IMR-90 (cell line): Measurements from ENCODE around the gene POLR1H. TPM values are rescaled to one million over a fixed set of nuclear protein-coding genes. Genes with fewer than 3 reads are reported as not detected.

Experiments used
- ATAC-seq: fragments of 200-7000 bp; cut with Tn5 transposase; 2 replicates; pipeline ENCODE4 v1.9.1; 2020; ENCODE audit warnings: low read depth, mild to moderate bottlenecking, moderate library complexity
- BruUV-seq: library from RNA; stranded (reverse); fragments of 400-500 nt; replicated peaks from 2 replicates; lab custom pipeline; 2021; lab: Mats Ljungman, UMichigan
- CTCF ChIA-PET: fragments of 300-600 bp; formaldehyde crosslinking; extraction: SDS; loops from one replicate; lab custom pipeline; 2021; ENCODE audit warnings: antibody characterized with exemption; lab: Yijun Ruan, JAX
- POLR2A ChIA-PET: fragments of 300-600 bp; sonication (Branson Sonifier 250); formaldehyde crosslinking; loops from one replicate; lab custom pipeline; 2022; ENCODE audit warnings: antibody characterized with exemption; ENCODE audit not compliant: unreplicated experiment; lab: Charles Lee
- DNase-seq: peaks from one replicate; pipeline ENCODE4 v3.0.0; 2013
- H2AFZ ChIP-seq: replicated peaks from 2 replicates; pipeline ENCODE3; 2013; ENCODE audit warnings: low read length, mild to moderate bottlenecking; ENCODE audit not compliant: poor library complexity
- H2AK5ac ChIP-seq: 2 replicates; pipeline ENCODE4 v1.6.1; 2013; ENCODE audit warnings: low read depth, low read length, inconsistent platforms
- H2AK9ac ChIP-seq: replicated peaks from 2 replicates; pipeline ENCODE3; 2013; ENCODE audit warnings: mild to moderate bottlenecking, low read depth, low read length, moderate library complexity; ENCODE audit not compliant: poor library complexity
- H2BK120ac ChIP-seq: 2 replicates; pipeline ENCODE4 v1.6.1; 2013; ENCODE audit warnings: low read depth, low read length, inconsistent platforms
- H2BK15ac ChIP-seq: 3 replicates; pipeline ENCODE4 v1.6.1; 2013; ENCODE audit warnings: low read depth, low read length, inconsistent platforms
- H2BK20ac ChIP-seq: 2 replicates; pipeline ENCODE4 v1.6.1; 2013; ENCODE audit warnings: low read depth, mild to moderate bottlenecking, inconsistent platforms, low read length, moderate library complexity
- H2BK5ac ChIP-seq: 2 replicates; pipeline ENCODE4 v1.6.1; 2013; ENCODE audit warnings: mild to moderate bottlenecking, low read depth, low read length, inconsistent platforms; ENCODE audit not compliant: poor library complexity, severe bottlenecking
- H3K14ac ChIP-seq: replicated peaks from 2 replicates; pipeline ENCODE4 v1.6.1; 2013; ENCODE audit warnings: low read depth, low read length, inconsistent platforms
- H3K18ac ChIP-seq: 2 replicates; pipeline ENCODE4 v1.6.1; 2013; ENCODE audit warnings: low read depth, low read length, control low read depth
- H3K23ac ChIP-seq: 2 replicates; pipeline ENCODE4 v1.6.1; 2013; ENCODE audit warnings: low read depth, low read length, inconsistent platforms
- H3K27ac ChIP-seq: 2 replicates; pipeline ENCODE4 v1.5.1; 2013; ENCODE audit warnings: mild to moderate bottlenecking, control low read depth, low read length; ENCODE audit not compliant: insufficient read depth
- H3K27me3 ChIP-seq: 2 replicates; pipeline ENCODE4 v1.6.1; 2013; ENCODE audit warnings: low read length; ENCODE audit not compliant: control insufficient read depth, insufficient read depth
- H3K36me3 ChIP-seq: 2 replicates; pipeline ENCODE4 v1.6.1; 2013; ENCODE audit warnings: low read length, mixed read lengths; ENCODE audit not compliant: control insufficient read depth, insufficient read depth
- H3K4ac ChIP-seq: 2 replicates; pipeline ENCODE4 v1.6.1; 2013; ENCODE audit warnings: low read depth, low read length, inconsistent platforms
- H3K4me1 ChIP-seq: 2 replicates; pipeline ENCODE4 v1.6.1; 2013; ENCODE audit warnings: low read length, mixed read lengths; ENCODE audit not compliant: control insufficient read depth, insufficient read depth
- H3K4me2 ChIP-seq: 2 replicates; pipeline ENCODE4 v1.6.1; 2013; ENCODE audit warnings: low read depth, mild to moderate bottlenecking, control low read depth, low read length, moderate library complexity
- H3K4me3 ChIP-seq: 2 replicates; pipeline ENCODE4 v1.5.1; 2013; ENCODE audit warnings: low read depth, mild to moderate bottlenecking, control low read depth, low read length, moderate library complexity; ENCODE audit not compliant: insufficient read depth
- H3K56ac ChIP-seq: 2 replicates; pipeline ENCODE4 v1.6.1; 2013; ENCODE audit warnings: low read length, inconsistent platforms; ENCODE audit not compliant: insufficient read depth; ENCODE audit errors: extremely low read depth
- H3K79me1 ChIP-seq, 2 experiments: 2 replicates each; pipeline ENCODE4 v1.6.1; 2013; ENCODE audit warnings: low read length in 2 of 2, inconsistent platforms in 1 of 2, low read depth in 1 of 2
- H3K9ac ChIP-seq: 2 replicates; pipeline ENCODE4 v1.6.1; 2013; ENCODE audit warnings: low read depth, low read length, control low read depth
- H3K9me1 ChIP-seq: 2 replicates; pipeline ENCODE4 v1.6.1; 2013; ENCODE audit warnings: low read length, inconsistent platforms; ENCODE audit not compliant: insufficient read depth
- H3K9me3 ChIP-seq: 2 replicates; pipeline ENCODE4 v1.6.1; 2013; ENCODE audit warnings: low read length; ENCODE audit not compliant: control insufficient read depth, insufficient read depth
- H4K20me1 ChIP-seq: 2 replicates; pipeline ENCODE4 v1.6.1; 2013; ENCODE audit warnings: low read length, inconsistent platforms; ENCODE audit not compliant: insufficient read depth
- H4K5ac ChIP-seq: 2 replicates; pipeline ENCODE4 v1.6.1; 2013; ENCODE audit warnings: mild to moderate bottlenecking, low read depth, low read length, control low read depth
- H4K8ac ChIP-seq, 2 experiments: 2 replicates each; pipeline ENCODE4 v1.6.1; 2013; ENCODE audit warnings: low read depth in 2 of 2, low read length in 2 of 2, control low read depth in 1 of 2, inconsistent platforms in 1 of 2
- H4K91ac ChIP-seq: 2 replicates; pipeline ENCODE4 v1.6.1; 2013; ENCODE audit warnings: low read depth, low read length, inconsistent platforms; ENCODE audit not compliant: insufficient read depth
- MAFK ChIP-seq: IDR thresholded peaks from 2 replicates; pipeline ENCODE4 v1.6.1; 2012; ENCODE audit warnings: low read depth, low read length, improper control_type of control experiment
- WGBS, 2 experiments: methylation state at CpG; one replicate each; pipeline versions ENCODE4 v1.1.5 to v1.1.7; 2013; ENCODE audit warnings: missing lambda C conversion rate in 2 of 2; ENCODE audit not compliant: insufficient read length in 1 of 2; ENCODE audit errors: extremely low coverage in 2 of 2; 5-methylcytosine and 5-hydroxymethylcytosine counted together
- dilution Hi-C: fragments of 300-500 bp; cut with HindIII; formaldehyde crosslinking; loops from one replicate; pipeline ENCODE4 v1.14.3; 2018; ENCODE audit warnings: low sequenced_read_pairs; ENCODE audit not compliant: unreplicated experiment
- in situ Hi-C: fragments of 300-500 bp; cut with MboI; formaldehyde crosslinking; loops from 3 replicates; pipeline ENCODE4 v1.14.3; 2019; ENCODE audit warnings: low sequenced_read_pairs, inconsistent platforms, mixed read lengths
- intact Hi-C: fragments of 100-400 bp; cut with micrococcal nuclease; formaldehyde crosslinking; loops from 2 replicates; pipeline ENCODE4 v1.10.0; 2022
- polyA plus RNA-seq, 3 experiments: library from polyadenylated mRNA; depleted of rRNA; stranded (reverse); fragments of >200 nt; gene quantifications; 2 replicates each; pipeline ENCODE4 v1.2.3, GENCODE V29; 2012; ENCODE audit warnings: low replicate concordance in 1 of 3
- total RNA-seq: library from RNA; depleted of rRNA; stranded (reverse); fragments of >200 nt; gene quantifications from 2 replicates; pipeline ENCODE4 v1.2.3, GENCODE V29; 2012

The POLR1H gene
- total and polyA plus RNA-seq, 2 of the 4 experiments (the other 2 are of a cell fraction), result 24.6 to 34.6 TPM

DNA sequence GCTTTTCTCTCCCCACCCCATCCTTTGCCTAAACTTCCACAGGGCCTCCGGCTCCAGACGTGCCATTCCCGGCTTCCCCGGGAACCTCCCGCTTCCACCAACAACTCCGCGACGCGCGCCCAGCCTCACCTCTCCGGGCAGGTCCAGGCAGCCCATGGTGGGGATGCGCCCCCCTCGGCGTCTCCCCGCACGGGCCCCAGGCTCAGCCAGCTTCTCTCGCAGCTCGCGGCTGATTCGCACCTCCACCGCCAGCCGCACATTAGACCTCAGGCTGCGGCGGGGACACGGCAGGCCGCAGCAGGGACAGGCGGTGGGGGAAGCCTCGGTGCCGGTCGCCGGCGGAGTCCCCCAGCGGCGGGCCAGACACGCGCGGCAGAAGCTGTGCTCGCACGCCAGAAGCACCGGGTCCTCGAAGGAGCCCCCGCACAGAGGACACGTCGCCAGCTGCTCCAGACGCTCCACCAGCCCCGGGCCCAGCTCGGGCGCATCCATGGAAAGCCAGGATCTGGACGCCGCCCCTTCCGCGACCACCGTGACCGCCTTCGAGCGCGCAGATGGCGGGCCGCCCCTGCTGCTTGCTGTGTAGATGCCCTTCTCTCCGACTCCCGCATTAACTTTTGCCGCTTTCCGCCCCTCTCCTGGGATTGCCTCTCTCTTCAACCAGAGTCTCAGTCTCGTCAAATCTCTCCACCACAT lies 14.2 kb downstream of the POLR1H start, which contains the start of gene RNF39:
TSS of gene RNF39 (minus strand) at position 676 of the 696 bp plus-strand sequence. CDS start at position 492, 184 bp downstream.
- DNase-seq, result no peak
- no peak within 1 kb of the TSS for H3K9ac ChIP-seq
- no peak within 1 kb of the TSS for H4K91ac ChIP-seq
- H3K27me3 ChIP-seq, result peaks cover 81% of the 10 kb centered on the region
- in situ Hi-C loops, result no loop called here
- H4K8ac ChIP-seq, result no peak within 1 kb of the TSS
- peaks cover 3% of the 10 kb centered on the region; the same call in 1 of the 2 replicates for H3K9me1 ChIP-seq
- no peak within 1 kb of the TSS for H3K56ac ChIP-seq
- H2AFZ ChIP-seq, result peak within 1 kb of the TSS; percentile 76
- no peak; the same call in none of the 2 replicates for ATAC-seq
- ChIA-PET POLR2A (no interaction called here), CTCF (no interaction called here)
- H3K4me1 ChIP-seq, result peaks cover 5% of the 10 kb centered on the region; the same call in 1 of the 2 replicates
- no peak within 1 kb of the TSS for H2BK120ac ChIP-seq
- H3K18ac ChIP-seq, result no peak within 1 kb of the TSS
- H4K5ac ChIP-seq, result no peak within 1 kb of the TSS
- peak within 1 kb of the TSS; percentile 65; the same call in 1 of the 2 replicates for H3K4me2 ChIP-seq
- intact Hi-C loops, result no loop called here
- no peak within 1 kb of the TSS for H3K27ac ChIP-seq
- no peak within 1 kb of the TSS for H2BK5ac ChIP-seq
- H3K36me3 ChIP-seq, result no peaks in the 10 kb centered on the region
- H3K79me1 ChIP-seq, result no peaks in the 10 kb centered on the region
- TF ChIP-seq MAFK, result no peak
- BruUV-seq, result no TSS peak
- H2BK20ac ChIP-seq, result no peak within 1 kb of the TSS
- H3K4ac ChIP-seq, result no peak within 1 kb of the TSS
- no peak within 1 kb of the TSS for H2AK9ac ChIP-seq
- no peak within 1 kb of the TSS for H2AK5ac ChIP-seq
- no peaks in the 10 kb centered on the region for H3K9me3 ChIP-seq
- H2BK15ac ChIP-seq, result no peak within 1 kb of the TSS
- no peaks in the 10 kb centered on the region for H4K20me1 ChIP-seq
- 2% methylated on average over 26 of the region's 64 CpGs; no CpG with 5 or more reads in 1 of the 2 experiments for WGBS, 2 experiments
- no peak within 1 kb of the TSS for H3K14ac ChIP-seq
- peak within 1 kb of the TSS; percentile 18; the same call in 1 of the 2 replicates for H3K4me3 ChIP-seq
- dilution Hi-C loops, result no loop called here
- 0 out of 2 replicates have a peak within 1 kb of the TSS, but pooled peaks have one; percentile 8 for H3K23ac ChIP-seq
